NOMO-1 treated with dmso at 0.1 percent for 144 hours (cell line): Measurements from ENCODE around the gene COL12A1.

Experiments used
- DNase-seq: peaks from one replicate; lab custom pipeline; 2025; ENCODE audit not compliant: unreplicated experiment; lab: John Stamatoyannopoulos, UW

COL12A1 gene

GRCh38 chr6:75180864-75181263 is 25.0 kb downstream of the COL12A1 start:
- DNase-seq: no peak

- no peak for DNase-seq
Observed at GRCh38 chr6:75178757-75179156, 27.1 kb downstream of the COL12A1 start.

GRCh38 chr6:75176076-75176582 is 29.7 kb downstream of the COL12A1 start:
- no peak for DNase-seq

- no peak for DNase-seq
Observed at GRCh38 chr6:75171986-75172385, 33.9 kb downstream of the COL12A1 start.

GRCh38 chr6:75171567-75171966 is 34.3 kb downstream of the COL12A1 start:
- DNase-seq: no peak

- no peak for DNase-seq
Observed at GRCh38 chr6:75170691-75171560, 34.9 kb downstream of the COL12A1 start.

GRCh38 chr6:75169689-75170586 is 35.9 kb downstream of the COL12A1 start:
- DNase-seq: no peak

GRCh38 chr6:75167851-75168250 is 38.0 kb downstream of the COL12A1 start:
- no peak for DNase-seq

- no peak for DNase-seq
Observed at GRCh38 chr6:75167325-75167724, 38.5 kb downstream of the COL12A1 start.

- no peak for DNase-seq
Observed at GRCh38 chr6:75166773-75167172, 39.1 kb downstream of the COL12A1 start.

- no peak for DNase-seq
Observed at GRCh38 chr6:75166236-75166635, 39.6 kb downstream of the COL12A1 start.

GRCh38 chr6:75158176-75158575 is 47.7 kb downstream of the COL12A1 start:
- no peak for DNase-seq

GRCh38 chr6:75157336-75157735 is 48.5 kb downstream of the COL12A1 start:
- no peak for DNase-seq

GRCh38 chr6:75156186-75156878 is 49.5 kb downstream of the COL12A1 start:
- DNase-seq: no peak

- no peak for DNase-seq
Observed at GRCh38 chr6:75155631-75156030, 50.2 kb downstream of the COL12A1 start.

- DNase-seq: no peak
Observed at GRCh38 chr6:75154973-75155372, 50.9 kb downstream of the COL12A1 start.

- DNase-seq: no peak
Observed at GRCh38 chr6:75150685-75151412, 55.0 kb downstream of the COL12A1 start.

- no peak for DNase-seq
Observed at GRCh38 chr6:75149696-75150095, 56.2 kb downstream of the COL12A1 start.

- no peak for DNase-seq
Observed at GRCh38 chr6:75149240-75149639, 56.6 kb downstream of the COL12A1 start.

- DNase-seq: no peak
Observed at GRCh38 chr6:75147512-75147911, 58.3 kb downstream of the COL12A1 start.
